Transverse colon (tissue), 3 donors: ENCODE data around the gene FAM161B.

Source experiments
- EP300 ChIP-seq: sonication (generic); formaldehyde crosslinking; IDR thresholded peaks from one replicate; pipeline ENCODE4 v1.6.1; 2017; ENCODE audit warnings: antibody characterized with exemption, low read depth
- TF ChIP-seq, protein P1 (sequence below), 5 experiments: fragments of 200-600 bp in 3 of 5; fragments of 450-650 bp in 2 of 5; sonication (generic) in 3 of 5; IDR thresholded peaks; 1 replicate in 2 of 5; 2 replicates in 3 of 5; pipeline ENCODE4 v1.5.1; 2016 to 2017; ENCODE audit warnings: antibody characterized with exemption in 5 of 5, inconsistent platforms in 3 of 5, mild to moderate bottlenecking in 2 of 5, moderate library complexity in 1 of 5

- TF ChIP-seq, protein P1, sequence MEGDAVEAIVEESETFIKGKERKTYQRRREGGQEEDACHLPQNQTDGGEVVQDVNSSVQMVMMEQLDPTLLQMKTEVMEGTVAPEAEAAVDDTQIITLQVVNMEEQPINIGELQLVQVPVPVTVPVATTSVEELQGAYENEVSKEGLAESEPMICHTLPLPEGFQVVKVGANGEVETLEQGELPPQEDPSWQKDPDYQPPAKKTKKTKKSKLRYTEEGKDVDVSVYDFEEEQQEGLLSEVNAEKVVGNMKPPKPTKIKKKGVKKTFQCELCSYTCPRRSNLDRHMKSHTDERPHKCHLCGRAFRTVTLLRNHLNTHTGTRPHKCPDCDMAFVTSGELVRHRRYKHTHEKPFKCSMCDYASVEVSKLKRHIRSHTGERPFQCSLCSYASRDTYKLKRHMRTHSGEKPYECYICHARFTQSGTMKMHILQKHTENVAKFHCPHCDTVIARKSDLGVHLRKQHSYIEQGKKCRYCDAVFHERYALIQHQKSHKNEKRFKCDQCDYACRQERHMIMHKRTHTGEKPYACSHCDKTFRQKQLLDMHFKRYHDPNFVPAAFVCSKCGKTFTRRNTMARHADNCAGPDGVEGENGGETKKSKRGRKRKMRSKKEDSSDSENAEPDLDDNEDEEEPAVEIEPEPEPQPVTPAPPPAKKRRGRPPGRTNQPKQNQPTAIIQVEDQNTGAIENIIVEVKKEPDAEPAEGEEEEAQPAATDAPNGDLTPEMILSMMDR (IDR thresholded peaks at IDR 0.05) = no peak
- TF ChIP-seq EP300 = no peak
These were observed 47.4 kb upstream of the FAM161B start for GRCh38 chr14:73997108-73997943.
